HepG2 (cell line): ENCODE measurements around the gene ZNF275. TPM values are rescaled to one million over a fixed set of nuclear protein-coding genes. Genes with fewer than 3 reads are reported as not detected.

Experiments used
- ATAC-seq: fragments of 200-7000 bp; cut with Tn5 transposase; 3 replicates; pipeline ENCODE4 v1.9.1; 2020; ENCODE audit warnings: mild to moderate bottlenecking, moderate library complexity
- BruUV-seq: library from RNA; stranded (reverse); fragments of 400-500 nt; replicated peaks from 2 replicates; lab custom pipeline; 2021; lab: Mats Ljungman, UMichigan
- CTCF ChIA-PET: fragments of 300-600 bp; formaldehyde crosslinking; extraction: SDS; loops from one replicate; lab custom pipeline; 2021; ENCODE audit warnings: low total read pairs, inconsistent platforms, low intra/inter-chr PET ratio; lab: Yijun Ruan, JAX
- POLR2A ChIA-PET: fragments of 350-600 bp; sonication (Branson Sonifier 250); formaldehyde crosslinking; loops from one replicate; lab custom pipeline; 2020; ENCODE audit warnings: antibody characterized with exemption, inconsistent platforms; lab: Yijun Ruan, JAX
- DNase-seq: peaks from one replicate; pipeline ENCODE4 v3.0.0-alpha.2; 2015; ENCODE audit warnings: low spot score
- FAIRE-seq: peaks from 3 replicates; lab custom pipeline; 2011; peaks lifted over from hg19 to GRCh38; lab: Jason Lieb, UNC
- H2AFZ ChIP-seq: one replicate; pipeline ENCODE4 v1.6.1; 2011; ENCODE audit warnings: low read length, inconsistent platforms
- H3K27ac ChIP-seq: fragments of 300-600 bp; 3 replicates; pipeline ENCODE4 v1.8.0; 2011; ENCODE audit warnings: mixed run types, mild to moderate bottlenecking, mixed read lengths, low read length, inconsistent platforms; ENCODE audit not compliant: insufficient read depth; ENCODE audit errors: extremely low read length
- H3K27me3 ChIP-seq, 2 experiments: fragments of 200-600 bp in 1 of 2; 2 replicates in 1 of 2; 3 replicates in 1 of 2; pipeline versions ENCODE4 v1.6.0 to v1.8.0; 2011; ENCODE audit warnings: low read length in 2 of 2, mild to moderate bottlenecking in 2 of 2, moderate library complexity in 2 of 2, inconsistent platforms in 1 of 2; ENCODE audit not compliant: insufficient read depth in 2 of 2, control insufficient read depth in 1 of 2
- H3K36me3 ChIP-seq, 2 experiments: fragments of 200-600 bp in 1 of 2; replicated peaks in 1 of 2; 2 replicates in 1 of 2; 3 replicates in 1 of 2; pipeline versions ENCODE4 v1.5.1 to v1.8.0; 2011; ENCODE audit warnings: low read length in 2 of 2, inconsistent platforms in 1 of 2; ENCODE audit not compliant: insufficient read depth in 2 of 2, control insufficient read depth in 1 of 2
- H3K4me1 ChIP-seq: 2 replicates; pipeline ENCODE4 v1.5.1; 2012; ENCODE audit warnings: low read length, inconsistent platforms; ENCODE audit not compliant: insufficient read depth
- H3K4me2 ChIP-seq: 2 replicates; pipeline ENCODE4 v1.6.0; 2011; ENCODE audit warnings: low read depth, low read length, inconsistent platforms
- H3K4me3 ChIP-seq, 3 experiments: fragments of 200-600 bp in 1 of 3; sonication (generic), shearing (Covaris generic) in 1 of 3; replicated peaks in 1 of 3; 2 replicates each; pipeline ENCODE4 v1.5.1; 2011 to 2016; ENCODE audit warnings: low read length in 3 of 3, inconsistent platforms in 2 of 3, low read depth in 2 of 3, mild to moderate bottlenecking in 2 of 3, control low read depth in 1 of 3, mixed read lengths in 1 of 3; ENCODE audit not compliant: insufficient read depth in 1 of 3
- H3K79me2 ChIP-seq: one replicate; pipeline ENCODE4 v1.6.1; 2011; ENCODE audit warnings: low read length, inconsistent platforms; ENCODE audit not compliant: insufficient read depth
- H3K9ac ChIP-seq: 2 replicates; pipeline ENCODE4 v1.6.0; 2011; ENCODE audit warnings: mild to moderate bottlenecking, low read depth, low read length, inconsistent platforms; ENCODE audit not compliant: insufficient read depth
- H3K9me3 ChIP-seq: 2 replicates; pipeline ENCODE4 v1.5.1; 2012; ENCODE audit warnings: mild to moderate bottlenecking, low read length
- H4K20me1 ChIP-seq: 2 replicates; pipeline ENCODE4 v1.6.0; 2011; ENCODE audit warnings: inconsistent platforms, mild to moderate bottlenecking, low read length, moderate library complexity; ENCODE audit not compliant: insufficient read depth
- DMAP1 ChIP-seq: IDR thresholded peaks from 2 replicates; pipeline ENCODE4 v1.6.1; 2016
- EED ChIP-seq: sonication (generic); formaldehyde crosslinking; IDR thresholded peaks from 2 replicates; pipeline ENCODE4 v1.5.0; 2020; ENCODE audit warnings: mild to moderate bottlenecking, missing genetic modification reagents
- ETV5 ChIP-seq: IDR thresholded peaks from 2 replicates; pipeline ENCODE4 v1.6.1; 2018; ENCODE audit warnings: missing biosample characterization, missing genetic modification reagents, inconsistent platforms, borderline replicate concordance
- GFI1 ChIP-seq: sonication (generic); formaldehyde crosslinking; IDR thresholded peaks from 2 replicates; pipeline ENCODE4 v1.5.0; 2020; ENCODE audit warnings: missing genetic modification reagents, mild to moderate bottlenecking, borderline replicate concordance
- GZF1 ChIP-seq: sonication (generic); formaldehyde crosslinking; IDR thresholded peaks from 2 replicates; pipeline ENCODE4 v1.5.1; 2020; ENCODE audit warnings: mild to moderate bottlenecking, missing genetic modification reagents
- HNRNPUL1 ChIP-seq: fragments of 200-400 bp; formaldehyde crosslinking; IDR thresholded peaks from 2 replicates; pipeline ENCODE4 v1.6.1; 2017; ENCODE audit warnings: low read depth, mild to moderate bottlenecking, low read length, moderate library complexity
- SYNCRIP ChIP-seq: fragments of 200-400 bp; formaldehyde crosslinking; IDR thresholded peaks from 2 replicates; pipeline ENCODE4 v1.6.1; 2018; ENCODE audit warnings: mild to moderate bottlenecking, low read depth, low read length; ENCODE audit not compliant: insufficient read depth
- ZNF274 ChIP-seq: sonication (generic); formaldehyde crosslinking; IDR thresholded peaks from 2 replicates; pipeline ENCODE4 v1.5.1; 2020; ENCODE audit warnings: mild to moderate bottlenecking, missing genetic modification reagents
- WGBS: methylation state at CpG from one replicate; pipeline ENCODE4 v1.1.6; 2017; ENCODE audit warnings: low lambda C conversion rate; 5-methylcytosine and 5-hydroxymethylcytosine counted together
- in situ Hi-C: cut with HindIII; loops from 2 replicates; pipeline ENCODE4 v1.10.0; 2017; ENCODE audit warnings: low pct_unique_long_range_greater_than_20kb; ENCODE audit not compliant: extremely low pct_ligation_motif_present
- intact Hi-C: fragments of 100-400 bp; cut with micrococcal nuclease; formaldehyde crosslinking; loops from one replicate; pipeline ENCODE4 v1.10.0; 2022; ENCODE audit not compliant: unreplicated experiment
- polyA plus RNA-seq, 8 experiments: library from polyadenylated mRNA; depleted of rRNA in 3 of 8; stranded (reverse) in 7 of 8; unstranded in 1 of 8; fragments of >200 nt; fragmentation: Illumina TruSeq in 4 of 8; extraction: Trizol in 4 of 8; gene quantifications; 2 replicates each; pipeline versions ENCODE4 v1.2.1 to v1.2.3, GENCODE V29; 2011 to 2016; ENCODE audit warnings: low read depth in 4 of 8, missing spikeins in 1 of 8, mixed read lengths in 1 of 8; ENCODE audit not compliant: insufficient read depth in 1 of 8
- total RNA-seq, 5 experiments: library from RNA; depleted of rRNA; stranded (reverse); fragments of >200 nt; fragmentation: Illumina TruSeq; extraction: Trizol; gene quantifications; 2 replicates each; pipeline ENCODE4 v1.2.3, GENCODE V29; 2016; ENCODE audit warnings: low read depth in 1 of 5
- TF ChIP-seq, protein P1 (sequence below): sonication (generic); formaldehyde crosslinking; IDR thresholded peaks from 2 replicates; pipeline ENCODE4 v1.8.0; 2022; ENCODE audit warnings: missing genetic modification reagents, mild to moderate bottlenecking, borderline replicate concordance

Gene ZNF275
- total and polyA plus RNA-seq, 2 of the 13 experiments (the other 11 are each of a cell fraction or from before 2014, with no cell fraction given): 6.4 to 11.8 TPM

- ATAC-seq (no peak), FAIRE-seq (no peak), DNase-seq (no peak)
- H3K79me2 ChIP-seq: no peaks in the 10 kb centered on the region
- in situ Hi-C loops (no loop called here), intact Hi-C loops (no loop called here)
- H3K9me3 ChIP-seq: no peaks in the 10 kb centered on the region
- WGBS: 97% methylated on average over 3 of the region's 26 CpGs
- POLR2A ChIA-PET: no interaction called here
- H4K20me1 ChIP-seq: no peaks in the 10 kb centered on the region
- BruUV-seq: no TSS peak
- CTCF ChIA-PET: no interaction called here
- H3K4me2 ChIP-seq: no peak overlapping the region
- H3K4me1 ChIP-seq: no peaks in the 10 kb centered on the region
- H2AFZ ChIP-seq: no peak overlapping the region
- no peak overlapping the region for H3K27ac ChIP-seq
- H3K9ac ChIP-seq: no peak overlapping the region
- TF ChIP-seq EED (no peak), HNRNPUL1 (no peak), SYNCRIP (no peak), ETV5 (no peak), GZF1 (CRISPR knock-in tag) (no peak), GFI1 (CRISPR knock-in tag) (no peak), ZNF274 (CRISPR knock-in tag) (no peak), DMAP1 (CRISPR knock-in tag) (no peak)
- TF ChIP-seq, protein P1, sequence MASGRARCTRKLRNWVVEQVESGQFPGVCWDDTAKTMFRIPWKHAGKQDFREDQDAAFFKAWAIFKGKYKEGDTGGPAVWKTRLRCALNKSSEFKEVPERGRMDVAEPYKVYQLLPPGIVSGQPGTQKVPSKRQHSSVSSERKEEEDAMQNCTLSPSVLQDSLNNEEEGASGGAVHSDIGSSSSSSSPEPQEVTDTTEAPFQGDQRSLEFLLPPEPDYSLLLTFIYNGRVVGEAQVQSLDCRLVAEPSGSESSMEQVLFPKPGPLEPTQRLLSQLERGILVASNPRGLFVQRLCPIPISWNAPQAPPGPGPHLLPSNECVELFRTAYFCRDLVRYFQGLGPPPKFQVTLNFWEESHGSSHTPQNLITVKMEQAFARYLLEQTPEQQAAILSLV (CRISPR knock-in tag): no peak
- H3K27me3 ChIP-seq: no peaks in the 10 kb centered on the region; a peak in 1 of 5 replicates
- no peaks in the 10 kb centered on the region for H3K36me3 ChIP-seq
- no peak overlapping the region for H3K4me3 ChIP-seq
These were observed 61.8 kb downstream of the ZNF275 start for GRCh38 chrX:153395613-153396319.
